Hepatic stellate cell (primary cell): ENCODE data around the gene TPSG1.
"Not testable (repeated sequence)": the region's sequence is repeated elsewhere in the genome, so short reads cannot be mapped to it uniquely, and the experiment has no call there.

ENCODE experiments used
- DNase-seq: peaks from one replicate; pipeline ENCODE4 v3.0.0; 2011; ENCODE audit warnings: low spot score

The TPSG1 gene

GRCh38 chr16:1194665-1195392 is 30.2 kb downstream of the TPSG1 start:
- DNase-seq, result peak; percentile 51

- DNase-seq, result no peak
These were observed 31.1 kb downstream of the TPSG1 start for GRCh38 chr16:1193825-1194581.

- no peak for DNase-seq
These were observed 31.8 kb downstream of the TPSG1 start for GRCh38 chr16:1193143-1193824.

GRCh38 chr16:1192384-1193073 is 32.5 kb downstream of the TPSG1 start:
- DNase-seq, result no peak

DNA sequence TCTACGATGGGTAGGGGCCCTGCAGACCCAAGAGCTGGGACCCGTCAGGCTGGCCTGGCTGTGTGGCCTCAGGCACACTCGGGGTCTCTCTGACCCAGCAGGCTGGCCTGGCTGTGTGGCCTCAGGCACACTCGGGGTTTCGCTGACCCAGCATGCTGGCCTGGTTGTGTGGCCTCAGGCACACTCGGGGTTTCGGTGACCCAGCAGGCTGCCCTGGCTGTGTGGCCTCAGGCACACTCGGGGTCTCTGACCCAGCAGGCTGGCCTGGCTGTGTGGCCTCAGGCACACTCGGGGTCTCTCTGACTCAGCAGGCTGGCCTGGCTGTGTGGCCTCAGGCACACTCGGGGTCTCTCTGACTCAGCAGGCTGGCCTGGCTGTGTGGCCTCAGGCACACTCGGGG is 34.3 kb downstream of the TPSG1 start:
- DNase-seq, result not testable (repeated sequence)

- no peak for DNase-seq
These were observed 35.6 kb downstream of the TPSG1 start for GRCh38 chr16:1189455-1189854.

DNA sequence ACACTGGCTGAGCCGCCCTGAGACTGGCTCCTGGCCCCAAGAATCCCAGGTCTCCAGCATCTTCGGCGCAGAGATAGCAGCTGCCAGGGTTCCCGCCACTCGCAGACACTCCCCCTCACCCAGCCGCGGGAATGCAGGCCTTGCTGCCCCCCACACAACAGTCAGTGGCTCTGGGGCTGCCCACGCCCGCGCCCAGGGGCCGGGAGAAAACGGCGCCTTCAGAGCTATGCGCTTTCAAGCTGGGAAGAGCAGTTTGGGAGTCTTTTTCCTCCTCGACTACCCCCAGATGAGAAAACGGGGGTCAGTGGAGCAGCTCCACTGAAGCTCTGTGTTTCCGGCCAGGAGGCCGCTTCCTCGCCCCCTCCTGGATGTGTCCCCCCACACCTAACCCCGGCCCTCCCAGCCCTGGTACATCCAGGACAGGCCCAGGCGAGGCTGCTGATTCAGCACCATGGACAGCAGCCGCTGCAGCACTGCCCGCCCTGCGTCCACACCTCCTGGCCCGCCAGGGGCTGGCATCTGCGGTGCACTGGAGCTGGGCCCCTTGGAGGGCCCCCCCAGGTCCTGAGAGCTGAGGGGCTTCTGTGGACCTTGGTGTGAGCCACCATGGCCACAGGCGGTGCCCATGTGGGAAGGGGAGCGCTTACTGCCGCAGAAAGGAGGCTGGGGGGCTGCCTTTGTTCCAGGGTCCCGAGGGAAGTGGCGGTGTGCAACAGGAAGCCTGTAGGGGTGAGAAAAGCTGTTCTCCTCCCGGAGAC is 36.5 kb downstream of the TPSG1 start:
- DNase-seq, result peak; percentile 51

GRCh38 chr16:1185460-1186207 is 39.4 kb downstream of the TPSG1 start:
- DNase-seq, result not testable (repeated sequence)

GRCh38 chr16:1184980-1185379 is 40.1 kb downstream of the TPSG1 start:
- DNase-seq, result no peak

GRCh38 chr16:1184156-1184868 is 40.8 kb downstream of the TPSG1 start:
- no peak for DNase-seq

- peak; percentile 94 for DNase-seq
These were observed 41.8 kb downstream of the TPSG1 start for GRCh38 chr16:1182950-1183907.

DNA sequence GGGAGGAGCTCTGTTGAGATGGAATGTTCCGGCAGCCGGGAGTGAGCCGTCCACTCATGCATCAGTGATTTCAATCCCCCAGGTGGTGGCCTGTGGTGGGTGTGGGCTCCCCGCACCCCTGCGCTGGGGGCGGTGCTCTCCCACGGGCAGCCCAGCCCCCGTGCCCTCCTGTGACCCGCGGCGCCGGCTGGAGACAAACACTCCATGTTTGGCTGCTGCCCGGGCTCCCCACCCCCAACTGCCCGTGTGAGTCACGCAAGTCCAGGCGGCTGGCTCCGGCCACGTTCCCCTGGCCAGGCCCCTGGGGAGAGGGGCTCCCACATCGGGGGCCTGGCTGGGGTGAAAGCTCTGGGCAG is 42.8 kb downstream of the TPSG1 start:
- peak; percentile 92 for DNase-seq

- no peak for DNase-seq
These were observed 43.4 kb downstream of the TPSG1 start for GRCh38 chr16:1181404-1182315.

- peak; percentile 48 for DNase-seq
These were observed 44.3 kb downstream of the TPSG1 start for GRCh38 chr16:1180549-1181403.

- no peak for DNase-seq
These were observed 46.7 kb downstream of the TPSG1 start for GRCh38 chr16:1178295-1178910.

DNA sequence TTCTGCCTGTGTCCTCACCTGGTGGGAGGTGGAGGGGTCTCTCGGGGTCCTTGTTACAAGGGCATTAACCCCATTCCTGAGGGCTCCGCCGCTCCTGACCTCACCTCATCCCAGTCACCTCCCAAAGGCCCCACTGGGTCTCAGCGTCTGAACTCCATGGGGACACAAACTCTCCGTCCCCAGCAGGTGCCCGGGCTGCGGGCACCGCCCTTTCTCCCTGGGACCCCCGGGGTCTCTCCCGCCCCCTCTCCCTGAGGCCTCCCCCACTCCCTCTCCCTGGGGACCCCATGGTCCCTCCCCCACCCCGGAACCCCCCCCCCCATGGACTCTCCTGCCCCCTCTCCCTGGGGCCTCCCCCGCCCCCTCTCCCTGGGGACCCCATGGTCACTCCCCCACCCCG is 47.3 kb downstream of the TPSG1 start:
- DNase-seq, result no peak

- DNase-seq, result no peak
These were observed 48.0 kb downstream of the TPSG1 start for GRCh38 chr16:1177053-1177452.
